AG04450 (cell line): ENCODE data around the gene NUMB. TPM values are rescaled to one million over a fixed set of nuclear protein-coding genes. Genes with fewer than 3 reads are reported as not detected.

Experiments
- CTCF ChIA-PET: fragments of 300-600, 350-600 bp; formaldehyde crosslinking; extraction: SDS; loops from one replicate; lab custom pipeline; 2022; ENCODE audit warnings: antibody characterized with exemption, inconsistent platforms; lab: Charles Lee
- POLR2A ChIA-PET: fragments of 350-600 bp; formaldehyde crosslinking; extraction: SDS; loops from one replicate; lab custom pipeline; 2021; ENCODE audit warnings: antibody characterized with exemption, inconsistent platforms; lab: Yijun Ruan, JAX
- DNase-seq: peaks from one replicate; pipeline ENCODE4 v3.0.0-alpha.2; 2011; ENCODE audit warnings: low read depth, low spot score
- H3K27ac ChIP-seq: one replicate; pipeline ENCODE4 v1.5.1; 2012; ENCODE audit warnings: low read depth, low read length, control low read depth
- H3K27me3 ChIP-seq: one replicate; pipeline ENCODE4 v1.6.0; 2012; ENCODE audit warnings: low read length; ENCODE audit not compliant: control insufficient read depth, insufficient read depth
- H3K4me3 ChIP-seq: 2 replicates; pipeline ENCODE4 v1.5.1; 2011; ENCODE audit warnings: mild to moderate bottlenecking, low read depth, low read length, control low read depth
- H3K9me3 ChIP-seq: 2 replicates; pipeline ENCODE4 v1.5.1; 2012; ENCODE audit warnings: low read length; ENCODE audit not compliant: control insufficient read depth, insufficient read depth
- polyA plus RNA-seq: library from polyadenylated mRNA; depleted of rRNA; stranded (reverse); fragments of >200 nt; gene quantifications from 2 replicates; pipeline ENCODE4 v1.2.3, GENCODE V29; 2011
- TF ChIP-seq, protein P1 (sequence below): IDR thresholded peaks from 2 replicates; pipeline ENCODE4 v1.5.1; 2011; ENCODE audit warnings: low read depth, low read length, control low read depth, inconsistent platforms

NUMB gene
- polyA plus RNA-seq, 1 experiment, result 152 TPM

DNA sequence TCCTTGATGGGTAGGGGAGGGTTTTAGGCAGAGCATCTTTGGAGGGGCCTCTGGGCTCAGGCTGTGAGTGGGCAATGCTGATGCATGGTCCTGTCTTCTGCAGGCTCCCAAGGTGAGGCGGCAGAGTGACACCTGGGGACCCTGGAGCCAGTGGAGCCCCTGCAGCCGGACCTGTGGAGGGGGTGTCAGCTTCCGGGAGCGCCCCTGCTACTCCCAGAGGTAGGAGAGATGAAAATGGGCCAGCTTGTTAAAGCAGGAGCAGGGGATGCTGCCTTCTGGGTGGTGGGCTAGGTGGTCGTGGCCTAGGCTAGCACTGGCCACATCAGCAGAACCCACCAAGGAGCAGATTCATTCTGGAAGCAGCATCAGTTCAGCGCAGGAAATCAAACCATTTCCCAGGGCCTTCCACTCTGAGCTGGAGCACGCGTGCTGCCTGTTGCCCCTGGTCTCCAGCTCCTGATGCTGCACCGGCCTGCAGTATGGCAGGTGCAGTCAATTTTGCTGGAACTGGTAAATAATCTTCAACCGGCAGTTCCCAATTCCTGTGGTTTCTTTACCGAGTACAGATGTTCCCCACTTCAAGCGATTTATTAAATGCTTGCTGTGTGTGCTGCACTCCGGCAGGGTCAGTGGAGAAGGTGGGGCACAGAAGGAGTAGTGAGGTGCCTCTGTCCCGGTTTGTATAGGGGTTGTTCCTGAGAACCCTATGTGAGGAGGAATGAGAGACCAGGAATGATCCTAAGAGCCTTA is 213.6 kb downstream of the NUMB start:
- CTCF ChIA-PET, result no interaction called here
- TF ChIP-seq, protein P1, sequence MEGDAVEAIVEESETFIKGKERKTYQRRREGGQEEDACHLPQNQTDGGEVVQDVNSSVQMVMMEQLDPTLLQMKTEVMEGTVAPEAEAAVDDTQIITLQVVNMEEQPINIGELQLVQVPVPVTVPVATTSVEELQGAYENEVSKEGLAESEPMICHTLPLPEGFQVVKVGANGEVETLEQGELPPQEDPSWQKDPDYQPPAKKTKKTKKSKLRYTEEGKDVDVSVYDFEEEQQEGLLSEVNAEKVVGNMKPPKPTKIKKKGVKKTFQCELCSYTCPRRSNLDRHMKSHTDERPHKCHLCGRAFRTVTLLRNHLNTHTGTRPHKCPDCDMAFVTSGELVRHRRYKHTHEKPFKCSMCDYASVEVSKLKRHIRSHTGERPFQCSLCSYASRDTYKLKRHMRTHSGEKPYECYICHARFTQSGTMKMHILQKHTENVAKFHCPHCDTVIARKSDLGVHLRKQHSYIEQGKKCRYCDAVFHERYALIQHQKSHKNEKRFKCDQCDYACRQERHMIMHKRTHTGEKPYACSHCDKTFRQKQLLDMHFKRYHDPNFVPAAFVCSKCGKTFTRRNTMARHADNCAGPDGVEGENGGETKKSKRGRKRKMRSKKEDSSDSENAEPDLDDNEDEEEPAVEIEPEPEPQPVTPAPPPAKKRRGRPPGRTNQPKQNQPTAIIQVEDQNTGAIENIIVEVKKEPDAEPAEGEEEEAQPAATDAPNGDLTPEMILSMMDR, result no peak
- no peak for DNase-seq
- H3K4me3 ChIP-seq, result no peak overlapping the region
- H3K9me3 ChIP-seq, result peaks cover 3% of the 10 kb centered on the region
- H3K27me3 ChIP-seq, result peaks cover 8% of the 10 kb centered on the region
- POLR2A ChIA-PET, result no interaction called here
- H3K27ac ChIP-seq, result no peak overlapping the region

DNA sequence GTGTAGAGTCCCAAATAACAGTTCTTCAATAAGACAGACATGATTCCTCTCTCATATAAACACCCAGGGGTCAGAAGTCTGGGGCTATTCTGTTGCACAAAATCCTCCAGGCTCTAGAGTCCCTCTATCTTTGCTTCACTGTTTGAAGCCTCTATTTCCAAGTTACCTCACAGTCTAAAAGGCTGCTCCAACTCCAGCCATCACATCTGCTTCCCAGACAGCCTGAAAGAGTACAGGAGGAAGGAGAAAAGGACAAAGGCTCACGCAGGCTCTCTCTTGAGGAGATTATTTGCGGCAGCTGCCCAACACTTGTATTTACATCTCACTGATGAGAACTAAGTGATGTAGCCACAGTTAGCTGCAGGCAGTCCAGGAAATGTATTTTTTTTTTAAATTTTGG is 214.6 kb downstream of the NUMB start:
- Histone ChIP-seq H3K27me3 (peaks cover 10% of the 10 kb centered on the region), H3K4me3 (no peak overlapping the region), H3K27ac (no peak overlapping the region), H3K9me3 (peaks cover 3% of the 10 kb centered on the region)
- ChIA-PET CTCF (no interaction called here), POLR2A (interaction anchor here (0.6 kb wide), 1 partner anchor 179 kb away, joined by 6 read pairs; no protein-coding TSS in a partner anchor)
- DNase-seq, result no peak
- TF ChIP-seq, protein P1, result no peak

DNA sequence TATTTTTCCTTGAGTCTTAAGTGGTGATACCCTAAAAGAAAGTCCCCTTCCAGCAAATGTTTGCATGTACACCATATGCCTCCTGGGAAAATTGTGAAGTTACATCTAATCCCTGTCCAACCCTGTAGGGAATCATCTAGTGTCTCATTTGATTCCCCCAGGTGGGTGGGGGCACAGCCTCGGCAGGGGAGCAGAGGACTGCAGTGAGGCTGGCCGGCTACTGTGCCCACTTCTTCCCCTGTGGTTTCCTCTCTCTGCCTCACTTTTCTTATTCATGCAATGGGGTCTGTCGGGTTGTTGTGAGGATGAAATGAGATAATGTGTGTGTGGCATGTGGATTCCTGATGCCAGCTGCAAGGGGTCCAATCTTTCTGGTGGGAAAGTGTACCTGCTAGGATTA is 215.0 kb downstream of the NUMB start:
- POLR2A ChIA-PET, result interaction anchor here (0.6 kb wide), 1 partner anchor 180 kb away, joined by 6 read pairs; no protein-coding TSS in a partner anchor
- CTCF ChIA-PET, result no interaction called here

DNA sequence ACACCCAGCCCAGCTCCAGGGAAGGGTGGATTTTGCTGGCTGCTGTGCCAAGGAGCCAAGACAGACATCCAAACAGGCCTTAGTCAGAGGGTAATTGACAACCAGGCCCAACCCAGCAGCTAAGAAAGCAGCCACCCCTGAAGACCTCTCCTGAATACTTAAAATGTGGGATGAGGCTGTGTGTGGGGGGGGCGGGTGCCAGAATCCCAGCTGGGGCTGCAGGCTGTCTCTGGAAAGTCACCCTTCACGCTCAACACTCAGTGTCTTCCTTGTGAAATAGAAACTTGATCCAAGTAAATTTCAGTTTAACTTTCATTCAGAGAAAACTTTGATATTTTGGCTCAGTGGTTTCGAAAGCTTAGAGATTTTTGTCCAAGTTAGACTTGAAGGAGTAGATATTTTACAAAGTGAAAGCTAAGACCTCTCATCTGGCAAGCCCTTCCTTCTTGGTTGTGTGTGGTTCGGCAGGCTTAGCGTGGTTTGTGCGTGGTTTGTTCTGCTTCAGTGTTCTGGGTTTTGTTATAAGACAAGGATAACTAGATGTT is 215.9 kb downstream of the NUMB start:
- DNase-seq, result no peak
- Histone ChIP-seq H3K4me3 (0 out of 2 replicates have a peak overlapping the region, but pooled peaks have one; percentile 7), H3K9me3 (peaks cover 3% of the 10 kb centered on the region), H3K27ac (no peak overlapping the region), H3K27me3 (peaks cover 12% of the 10 kb centered on the region)
- TF ChIP-seq, protein P1, result no peak
- POLR2A ChIA-PET, result no interaction called here
- CTCF ChIA-PET, result no interaction called here

More for the DNA sequence above, 215.0 kb downstream of the NUMB start:
- TF ChIP-seq, protein P1, result no peak
- Histone ChIP-seq H3K9me3 (peaks cover 3% of the 10 kb centered on the region), H3K27me3 (peaks cover 10% of the 10 kb centered on the region), H3K27ac (no peak overlapping the region), H3K4me3 (no peak overlapping the region)
- no peak for DNase-seq
